H1 (cell line): ENCODE results near the gene RNF187. TPM values are rescaled to one million over a fixed set of nuclear protein-coding genes. Genes with fewer than 3 reads are reported as not detected.

ENCODE experiments used
- KDM4A ChIP-seq: IDR thresholded peaks from one replicate; pipeline ENCODE4 v1.7.1; 2012; ENCODE audit warnings: low read depth, mild to moderate bottlenecking, moderate library complexity, low read length, inconsistent platforms; ENCODE audit not compliant: severe bottlenecking
- POU5F1 ChIP-seq: IDR thresholded peaks from 2 replicates; pipeline ENCODE4 v1.6.1; 2011; ENCODE audit warnings: low read depth, mild to moderate bottlenecking, low read length, moderate library complexity
- RAD21 ChIP-seq, 2 experiments: IDR thresholded peaks in 1 of 2; conservative IDR thresholded peaks in 1 of 2; 2 replicates each; pipeline ENCODE4 v1.6.1; 2011; ENCODE audit warnings: low read depth in 2 of 2, low read length in 2 of 2, improper control_type of control experiment in 1 of 2, inconsistent platforms in 1 of 2, mild to moderate bottlenecking in 1 of 2, moderate library complexity in 1 of 2
- RFX5 ChIP-seq: IDR thresholded peaks from 2 replicates; pipeline ENCODE4 v1.6.1; 2011; ENCODE audit warnings: low read depth, low read length, improper control_type of control experiment, borderline replicate concordance
- TAF1 ChIP-seq: IDR thresholded peaks from 2 replicates; pipeline ENCODE4 v1.6.1; 2011; ENCODE audit warnings: mild to moderate bottlenecking, low read depth, low read length
- polyA plus RNA-seq, 7 experiments: library from polyadenylated mRNA; depleted of rRNA in 3 of 7; stranded (reverse) in 5 of 7; unstranded in 2 of 7; fragments of >200 nt in 5 of 7; fragments of 200-250 nt in 2 of 7; gene quantifications; 1 replicate in 5 of 7; 2 replicates in 1 of 7; 4 replicates in 1 of 7; pipeline versions ENCODE4 v1.2.1 to v1.2.3, GENCODE V29; 2011 to 2013; ENCODE audit warnings: missing spikeins in 2 of 7, mixed read lengths in 2 of 7
- total RNA-seq: library from RNA; stranded (reverse); fragmentation: NEBNext Ultra II Directional; extraction: Animal tissue kit (Norgen Biotek cat#: 25700); gene quantifications from 2 replicates; pipeline ENCODE4 v1.2.1, GENCODE V29; 2021
- TF ChIP-seq, protein P1 (sequence below): IDR thresholded peaks from 2 replicates; pipeline ENCODE4 v1.6.1; 2012; ENCODE audit warnings: low read length, inconsistent platforms
- TF ChIP-seq, protein P2 (sequence below): IDR thresholded peaks from 2 replicates; pipeline ENCODE4 v1.6.1; 2011; ENCODE audit warnings: low read depth, mild to moderate bottlenecking, low read length; ENCODE audit not compliant: insufficient read depth

RNF187 gene
- total and polyA plus RNA-seq, 2 of the 8 experiments (the other 6 are each of a cell fraction or from before 2014, with no cell fraction given), result 47.0 to 113 TPM

DNA sequence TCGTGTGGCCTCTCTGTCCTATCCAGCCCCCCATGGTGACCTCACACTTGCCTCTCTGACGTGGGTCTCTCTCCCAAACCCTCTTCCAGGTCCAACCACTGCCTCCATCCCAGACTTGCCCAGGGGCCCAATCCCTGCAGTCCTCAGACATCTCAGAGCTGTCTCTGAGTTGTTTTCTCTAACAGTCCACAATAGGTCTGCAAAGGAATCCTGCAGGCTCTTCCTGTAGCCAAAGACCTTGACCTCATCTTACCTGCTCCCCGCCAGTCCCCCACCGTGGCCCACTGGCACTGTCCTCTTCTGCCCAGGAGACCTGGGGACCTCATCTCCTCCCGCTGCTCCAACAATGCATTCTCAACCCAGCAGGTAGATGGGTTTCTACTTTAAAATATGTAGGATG lies 10.0 kb downstream of the RNF187 start (continued):
- TF ChIP-seq, protein P1, sequence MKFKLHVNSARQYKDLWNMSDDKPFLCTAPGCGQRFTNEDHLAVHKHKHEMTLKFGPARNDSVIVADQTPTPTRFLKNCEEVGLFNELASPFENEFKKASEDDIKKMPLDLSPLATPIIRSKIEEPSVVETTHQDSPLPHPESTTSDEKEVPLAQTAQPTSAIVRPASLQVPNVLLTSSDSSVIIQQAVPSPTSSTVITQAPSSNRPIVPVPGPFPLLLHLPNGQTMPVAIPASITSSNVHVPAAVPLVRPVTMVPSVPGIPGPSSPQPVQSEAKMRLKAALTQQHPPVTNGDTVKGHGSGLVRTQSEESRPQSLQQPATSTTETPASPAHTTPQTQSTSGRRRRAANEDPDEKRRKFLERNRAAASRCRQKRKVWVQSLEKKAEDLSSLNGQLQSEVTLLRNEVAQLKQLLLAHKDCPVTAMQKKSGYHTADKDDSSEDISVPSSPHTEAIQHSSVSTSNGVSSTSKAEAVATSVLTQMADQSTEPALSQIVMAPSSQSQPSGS, result no peak
- TF ChIP-seq KDM4A, result no peak
- TF ChIP-seq, protein P2, sequence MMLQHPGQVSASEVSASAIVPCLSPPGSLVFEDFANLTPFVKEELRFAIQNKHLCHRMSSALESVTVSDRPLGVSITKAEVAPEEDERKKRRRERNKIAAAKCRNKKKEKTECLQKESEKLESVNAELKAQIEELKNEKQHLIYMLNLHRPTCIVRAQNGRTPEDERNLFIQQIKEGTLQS, result no peak
- no peak for TF ChIP-seq RFX5
- TF ChIP-seq TAF1, result no peak
- no peak for TF ChIP-seq RAD21 (IDR thresholded peaks at IDR 0.05 in 1 of 2, conservative IDR thresholded peaks at IDR 0.05 in 1 of 2; ENCODE audit: low read depth in 2 of 2, low read length in 2 of 2)
- no peak for TF ChIP-seq POU5F1
